MCF 10A (cell line): ENCODE data around the gene PRDX1. TPM values are rescaled to one million over a fixed set of nuclear protein-coding genes. Genes with fewer than 3 reads are reported as not detected.

Source experiments
- BruUV-seq: library from RNA; stranded (reverse); fragments of 400-500 nt; replicated peaks from 2 replicates; lab custom pipeline; 2021; lab: Mats Ljungman, UMichigan
- CTCF ChIA-PET: fragments of 300-600 bp; sonication (Branson Sonifier 250); formaldehyde crosslinking; extraction: SDS; loops from one replicate; lab custom pipeline; 2021; ENCODE audit warnings: antibody characterized with exemption, inconsistent platforms; lab: Yijun Ruan, JAX
- POLR2A ChIA-PET: fragments of 300-600, 350-650 bp; sonication (Branson Sonifier 250); formaldehyde crosslinking; extraction: SDS; loops from one replicate; lab custom pipeline; 2020; ENCODE audit warnings: antibody characterized with exemption, inconsistent platforms; lab: Yijun Ruan, JAX
- DNase-seq: peaks from one replicate; pipeline ENCODE4 v3.0.0-alpha.2; 2018; ENCODE audit not compliant: unreplicated experiment
- H3K27ac Mint-ChIP-seq: one replicate; pipeline ENCODE4 v1.8.0; 2022; ENCODE audit warnings: mild to moderate bottlenecking, low read depth, mixed read lengths; ENCODE audit not compliant: unreplicated experiment
- H3K27me3 Mint-ChIP-seq: one replicate; pipeline ENCODE4 v1.8.0; 2022; ENCODE audit warnings: mixed read lengths; ENCODE audit not compliant: insufficient read depth, unreplicated experiment
- H3K36me3 Mint-ChIP-seq: one replicate; pipeline ENCODE4 v1.8.0; 2022; ENCODE audit warnings: mild to moderate bottlenecking, moderate library complexity, mixed read lengths; ENCODE audit not compliant: insufficient read depth, unreplicated experiment
- H3K4me1 Mint-ChIP-seq: one replicate; pipeline ENCODE4 v1.8.0; 2022; ENCODE audit warnings: mixed read lengths; ENCODE audit not compliant: insufficient read depth, unreplicated experiment
- H3K4me3 Mint-ChIP-seq: one replicate; pipeline ENCODE4 v1.8.0; 2022; ENCODE audit warnings: mild to moderate bottlenecking, moderate library complexity, mixed read lengths; ENCODE audit not compliant: unreplicated experiment
- H3K9me3 Mint-ChIP-seq: one replicate; pipeline ENCODE4 v1.8.0; 2022; ENCODE audit warnings: mixed read lengths; ENCODE audit not compliant: unreplicated experiment
- CTCF ChIP-seq: fragments of 200-600 bp; IDR thresholded peaks from one replicate; pipeline ENCODE4 v1.8.0; 2022; ENCODE audit warnings: antibody characterized with exemption, mild to moderate bottlenecking; ENCODE audit not compliant: unreplicated experiment
- intact Hi-C: fragments of 100-400 bp; cut with micrococcal nuclease; formaldehyde crosslinking; loops from 2 replicates; pipeline ENCODE4 v1.14.1; 2022
- total RNA-seq: library from RNA; stranded (reverse); gene quantifications from 2 replicates; pipeline ENCODE4 v1.2.3, GENCODE V29; 2022

Gene PRDX1
- total RNA-seq, 1 experiment from 2014 or later: 207 TPM

- CTCF ChIA-PET: interaction anchor here (0.6 to 1.0 kb wide), 4 partner anchors 24 to 726 kb away, joined by 3 to 4 read pairs (median 3); no protein-coding TSS in a partner anchor
Measured at GRCh38 chr1:45545019-45545493, 23.4 kb upstream of the PRDX1 start.

GRCh38 chr1:45544530-45544929 lies 22.8 kb upstream of the PRDX1 start:
- no peak overlapping the region for H3K27ac Mint-ChIP-seq

More at GRCh38 chr1:45545019-45545493, 23.4 kb upstream of the PRDX1 start:
- no peaks in the 10 kb centered on the region for H3K9me3 Mint-ChIP-seq
- no peak for TF ChIP-seq CTCF
- no peaks in the 10 kb centered on the region for H3K36me3 Mint-ChIP-seq
- POLR2A ChIA-PET: interaction anchor here (1.1 to 3.3 kb wide), 2 partner anchors 24 to 38 kb away, joined by 3 to 23 read pairs; partner anchors contain the start of gene PRDX1
- no TSS peak for BruUV-seq
- DNase-seq: no peak
- H3K4me3 Mint-ChIP-seq: no peak overlapping the region
- intact Hi-C loops: no loop called here
- H3K27ac Mint-ChIP-seq: no peak overlapping the region
- no peaks in the 10 kb centered on the region for H3K4me1 Mint-ChIP-seq
- H3K27me3 Mint-ChIP-seq: no peaks in the 10 kb centered on the region

GRCh38 chr1:45543581-45544417 lies 22.1 kb upstream of the PRDX1 start:
- ChIA-PET POLR2A (interaction anchor here (0.7 to 1.1 kb wide), 2 partner anchors 26 to 39 kb away, joined by 3 read pairs; no protein-coding TSS in a partner anchor), CTCF (interaction anchor here (0.5 to 0.7 kb wide), 2 partner anchors 27 to 32 kb away, joined by 3 read pairs; no protein-coding TSS in a partner anchor)
- BruUV-seq: no TSS peak
- Mint-ChIP-seq H3K9me3 (no peaks in the 10 kb centered on the region), H3K4me1 (no peaks in the 10 kb centered on the region), H3K27ac (no peak overlapping the region), H3K36me3 (no peaks in the 10 kb centered on the region), H3K4me3 (no peak overlapping the region), H3K27me3 (no peaks in the 10 kb centered on the region)
- TF ChIP-seq CTCF: no peak
- no peak for DNase-seq
- intact Hi-C loops: no loop called here

More at GRCh38 chr1:45544530-45544929, 22.8 kb upstream of the PRDX1 start:
- intact Hi-C loops: no loop called here
- Mint-ChIP-seq H3K4me3 (no peak overlapping the region), H3K4me1 (no peaks in the 10 kb centered on the region), H3K9me3 (no peaks in the 10 kb centered on the region), H3K36me3 (no peaks in the 10 kb centered on the region), H3K27me3 (no peaks in the 10 kb centered on the region)
- POLR2A ChIA-PET: interaction anchor here (0.7 to 3.3 kb wide), 3 partner anchors 23 to 38 kb away, joined by 3 to 23 read pairs (median 3); partner anchors contain the start of gene PRDX1
- BruUV-seq: no TSS peak
- no peak for TF ChIP-seq CTCF
- DNase-seq: no peak
- CTCF ChIA-PET: interaction anchor here (0.6 to 1.0 kb wide), 3 partner anchors 24 to 489 kb away, joined by 3 to 4 read pairs (median 3); no protein-coding TSS in a partner anchor

- no peak overlapping the region for H3K4me3 Mint-ChIP-seq
- no peak for DNase-seq
- TF ChIP-seq CTCF: no peak
- no peak overlapping the region for H3K27ac Mint-ChIP-seq
- H3K27me3 Mint-ChIP-seq: no peaks in the 10 kb centered on the region
- H3K4me1 Mint-ChIP-seq: no peaks in the 10 kb centered on the region
- ChIA-PET CTCF (no interaction called here), POLR2A (interaction anchor here (0.8 to 1.7 kb wide), 2 partner anchors 9 to 21 kb away, joined by 3 to 7 read pairs; partner anchors contain the start of gene PRDX1)
- intact Hi-C loops: no loop called here
- no peaks in the 10 kb centered on the region for H3K9me3 Mint-ChIP-seq
- BruUV-seq: no TSS peak
- no peaks in the 10 kb centered on the region for H3K36me3 Mint-ChIP-seq
Measured at GRCh38 chr1:45542591-45542990, 20.9 kb upstream of the PRDX1 start.
